ENCODE measurements around the gene MARCO.
"Not testable (repeated sequence)": the region's sequence is repeated elsewhere in the genome, so short reads cannot be mapped to it uniquely, and the experiment has no call there.

Gene MARCO

DNA sequence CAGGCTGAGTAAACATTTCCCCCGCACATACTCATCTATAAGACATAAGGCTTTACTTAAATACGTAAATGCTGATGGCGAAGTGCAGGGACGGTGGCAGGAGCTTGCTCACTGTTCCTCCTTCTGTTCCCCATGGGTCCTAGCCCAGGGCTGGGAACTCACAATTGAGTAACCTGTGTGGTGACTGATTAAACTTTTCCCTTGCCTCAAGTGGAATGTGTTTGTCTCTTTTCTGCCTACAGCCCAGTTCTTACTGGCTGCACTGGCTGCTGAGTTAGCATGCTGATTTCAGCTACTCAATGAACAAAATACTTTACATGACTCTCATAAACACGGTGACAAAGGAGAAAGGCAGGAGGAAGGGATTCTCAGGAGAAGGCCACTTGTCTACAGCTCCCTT is 87.3 kb downstream of the MARCO start:
- CTCF ChIA-PET, result interaction anchor here (0.6 kb wide), 1 partner anchor 20 kb away, joined by 3 read pairs; no protein-coding TSS in a partner anchor
- no peak for DNase-seq (ENCODE audit: extremely low spot score)
- no peak for TF ChIP-seq SP1 (IDR thresholded peaks at IDR 0.05)
- no peak for TF ChIP-seq ARNT (IDR thresholded peaks at IDR 0.05)
- POLR2A ChIA-PET, result no interaction called here

DNA sequence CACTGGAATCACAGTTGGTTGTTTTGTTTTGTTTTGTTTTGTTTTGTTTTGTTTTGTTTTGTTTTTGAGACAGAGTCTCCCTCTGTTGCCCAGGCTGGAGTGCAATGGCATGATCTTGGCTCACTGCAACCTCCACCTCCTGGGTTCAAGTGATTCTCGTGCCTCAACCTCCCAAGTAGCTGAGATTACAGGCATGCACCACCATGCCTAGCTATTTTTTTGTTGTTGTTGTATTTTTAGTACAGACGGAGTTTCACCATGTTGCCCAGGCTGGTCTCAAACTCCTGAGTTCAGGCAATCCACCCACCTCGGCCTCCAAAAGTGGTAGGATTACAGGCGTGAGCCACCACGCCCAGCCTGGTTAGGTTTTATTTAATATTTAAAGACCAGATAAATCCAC is 95.9 kb downstream of the MARCO start:
- POLR2A ChIA-PET; DNase-seq (ENCODE audit: extremely low spot score); CTCF ChIA-PET: not testable (repeated sequence)

DNA sequence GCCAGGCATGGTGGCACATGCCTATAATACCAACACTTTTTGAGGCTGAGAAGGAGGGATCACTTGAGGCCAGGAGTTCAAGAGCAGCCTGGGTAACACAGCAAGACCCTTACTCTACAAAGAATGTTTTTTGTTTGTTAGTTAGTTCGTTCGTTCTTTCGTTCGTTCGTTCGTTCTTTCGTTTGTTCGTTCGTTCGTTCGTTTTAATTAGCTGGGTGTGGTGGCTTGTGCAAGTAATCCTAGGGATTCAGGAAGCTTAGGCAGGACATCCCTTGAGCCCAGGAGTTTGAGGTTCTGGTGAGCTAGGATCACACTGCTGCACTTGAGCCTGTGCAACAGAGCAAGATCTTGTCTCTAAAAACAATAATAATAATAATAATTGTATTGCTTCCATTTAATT is 98.7 kb downstream of the MARCO start:
- TF ChIP-seq SUZ12 (IDR thresholded peaks at IDR 0.05), result no peak
- TF ChIP-seq ZNF384 (IDR thresholded peaks at IDR 0.05), result no peak
- no peak for TF ChIP-seq SP1 (IDR thresholded peaks at IDR 0.05)
- no peak for TF ChIP-seq BHLHE40 (IDR thresholded peaks at IDR 0.05; ENCODE audit: borderline replicate concordance)
- TF ChIP-seq LEF1 (IDR thresholded peaks at IDR 0.05; ENCODE audit: borderline replicate concordance), result no peak
- no peak for TF ChIP-seq ELF4 (IDR thresholded peaks at IDR 0.05)
- no peak for TF ChIP-seq HDGF (IDR thresholded peaks at IDR 0.05; ENCODE audit: borderline replicate concordance)
- TF ChIP-seq, protein P1, sequence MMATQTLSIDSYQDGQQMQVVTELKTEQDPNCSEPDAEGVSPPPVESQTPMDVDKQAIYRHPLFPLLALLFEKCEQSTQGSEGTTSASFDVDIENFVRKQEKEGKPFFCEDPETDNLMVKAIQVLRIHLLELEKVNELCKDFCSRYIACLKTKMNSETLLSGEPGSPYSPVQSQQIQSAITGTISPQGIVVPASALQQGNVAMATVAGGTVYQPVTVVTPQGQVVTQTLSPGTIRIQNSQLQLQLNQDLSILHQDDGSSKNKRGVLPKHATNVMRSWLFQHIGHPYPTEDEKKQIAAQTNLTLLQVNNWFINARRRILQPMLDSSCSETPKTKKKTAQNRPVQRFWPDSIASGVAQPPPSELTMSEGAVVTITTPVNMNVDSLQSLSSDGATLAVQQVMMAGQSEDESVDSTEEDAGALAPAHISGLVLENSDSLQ (IDR thresholded peaks at IDR 0.05), result no peak
- no peak for TF ChIP-seq CTBP1 (IDR thresholded peaks at IDR 0.05; ENCODE audit: borderline replicate concordance)
- TF ChIP-seq ARNT (IDR thresholded peaks at IDR 0.05), result no peak
- no peak for TF ChIP-seq NFRKB (IDR thresholded peaks at IDR 0.05)
- TF ChIP-seq FOXA1 (IDR thresholded peaks at IDR 0.05), result no peak
- no peak for TF ChIP-seq L3MBTL2 (conservative IDR thresholded peaks at IDR 0.05)
- TF ChIP-seq FOXM1 (IDR thresholded peaks at IDR 0.05; ENCODE audit: borderline replicate concordance), result no peak
- TF ChIP-seq FOXK2 (IDR thresholded peaks at IDR 0.05), result no peak
- no peak for TF ChIP-seq TARDBP (IDR thresholded peaks at IDR 0.05)
- ChIA-PET CTCF (no interaction called here), POLR2A (no interaction called here)
- DNase-seq (ENCODE audit: extremely low spot score), result no peak

All from HEK293T (cell line).